HG02938 (cell line): Measurements from ENCODE around the gene CMIP.

Experiments used
- ATAC-seq: cut with Tn5 transposase; IDR thresholded peaks from one replicate; pipeline ENCODE4 v1.9.1; 2021; ENCODE audit warnings: mild to moderate bottlenecking, moderate library complexity; ENCODE audit not compliant: unreplicated experiment

The CMIP gene

DNA sequence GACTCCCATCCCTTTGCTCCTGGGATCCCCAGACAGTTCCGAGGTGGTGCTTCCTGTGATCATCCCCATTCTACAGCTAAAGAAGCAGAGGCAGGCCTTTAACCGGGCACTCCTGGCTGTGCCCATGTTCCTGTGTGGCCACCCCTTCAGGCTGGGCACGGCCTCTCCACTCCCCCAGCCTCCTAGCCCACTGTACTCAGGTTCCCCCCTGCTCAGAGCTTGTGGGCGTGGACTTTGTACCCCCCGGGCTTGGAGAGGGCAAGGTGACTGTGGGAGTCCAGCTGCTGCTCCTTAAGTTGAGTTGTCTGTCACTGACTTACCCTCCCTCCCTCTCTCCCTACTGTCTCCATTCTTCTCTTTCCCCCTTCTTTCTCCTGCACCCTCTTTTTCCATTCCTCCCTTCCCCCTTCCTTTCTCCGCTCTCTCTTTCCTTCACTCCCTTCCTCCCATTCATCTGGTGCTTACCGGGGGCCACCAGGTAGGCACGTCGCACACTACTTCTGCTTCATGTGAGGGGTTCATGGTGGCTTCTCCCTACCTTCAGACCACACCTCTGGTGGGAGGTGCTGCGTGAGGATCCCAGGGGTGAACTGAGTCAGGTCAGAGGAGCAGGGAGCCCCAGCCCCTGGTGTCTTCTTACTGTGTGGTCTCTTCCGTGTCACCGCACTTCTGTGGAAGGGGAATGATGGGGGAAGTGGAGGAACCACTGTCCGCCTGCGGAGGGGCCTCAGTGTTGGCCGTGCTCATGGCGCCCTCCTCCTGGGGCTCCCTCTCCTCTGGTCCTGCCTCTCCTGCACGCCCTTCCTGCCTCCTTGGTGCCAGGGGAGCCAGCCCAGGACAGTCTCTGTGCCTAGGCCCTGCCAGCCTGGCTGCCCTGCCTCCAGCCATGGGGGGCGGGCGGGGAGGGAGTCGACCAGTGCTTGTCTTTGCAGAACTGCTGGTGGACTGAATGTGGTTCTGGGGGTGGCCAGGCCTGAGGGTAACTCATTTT is 29.7 kb downstream of the CMIP start:
- ATAC-seq, result no peak

DNA sequence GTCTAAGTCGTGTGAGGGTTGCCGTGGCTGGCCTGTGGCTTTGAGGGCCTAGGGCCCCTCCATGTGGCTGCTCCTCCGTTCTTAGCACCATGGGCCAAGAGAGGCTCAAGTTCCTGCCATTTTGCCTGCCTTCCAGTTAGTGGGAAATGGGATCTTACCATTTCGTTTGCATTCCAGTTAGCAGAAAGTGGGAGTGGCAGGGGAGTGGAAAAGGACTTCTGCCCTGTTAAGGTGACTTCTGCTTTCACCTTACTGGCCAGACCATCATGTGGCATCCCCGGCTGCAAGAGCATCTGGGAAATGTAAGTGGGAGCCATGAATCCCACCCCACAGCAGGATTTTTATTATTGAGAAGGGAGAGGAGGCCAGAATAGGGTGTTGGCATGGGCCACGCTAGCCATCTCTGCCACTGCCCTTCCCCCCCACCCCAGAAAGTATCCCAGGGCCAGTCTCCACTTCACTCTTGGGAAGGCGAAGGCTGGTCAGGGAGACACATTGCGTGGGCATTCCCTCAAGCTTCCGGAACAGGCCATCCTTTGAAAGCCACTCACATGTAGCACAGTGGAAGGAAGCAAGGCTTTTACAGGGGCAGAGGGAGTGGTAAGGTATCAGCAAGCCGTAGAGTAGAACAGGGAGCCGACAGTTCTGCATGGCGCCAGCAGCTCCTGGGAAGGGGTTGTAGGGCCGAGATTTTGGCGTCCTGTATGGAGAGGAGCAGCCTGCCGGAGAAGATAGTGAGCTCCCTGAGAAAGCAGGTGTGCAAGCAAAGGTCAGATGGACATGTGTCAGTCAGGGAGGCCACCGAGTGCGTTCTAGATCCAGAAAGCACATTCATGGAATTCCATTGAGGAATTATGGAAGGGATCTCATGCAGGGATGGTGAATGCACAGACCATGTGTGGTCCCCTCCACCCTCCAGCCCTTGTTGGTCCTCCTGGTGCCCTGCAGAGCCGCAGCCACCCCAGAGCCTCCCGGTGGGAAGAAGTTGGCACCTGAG is 33.4 kb downstream of the CMIP start:
- ATAC-seq, result no peak

DNA sequence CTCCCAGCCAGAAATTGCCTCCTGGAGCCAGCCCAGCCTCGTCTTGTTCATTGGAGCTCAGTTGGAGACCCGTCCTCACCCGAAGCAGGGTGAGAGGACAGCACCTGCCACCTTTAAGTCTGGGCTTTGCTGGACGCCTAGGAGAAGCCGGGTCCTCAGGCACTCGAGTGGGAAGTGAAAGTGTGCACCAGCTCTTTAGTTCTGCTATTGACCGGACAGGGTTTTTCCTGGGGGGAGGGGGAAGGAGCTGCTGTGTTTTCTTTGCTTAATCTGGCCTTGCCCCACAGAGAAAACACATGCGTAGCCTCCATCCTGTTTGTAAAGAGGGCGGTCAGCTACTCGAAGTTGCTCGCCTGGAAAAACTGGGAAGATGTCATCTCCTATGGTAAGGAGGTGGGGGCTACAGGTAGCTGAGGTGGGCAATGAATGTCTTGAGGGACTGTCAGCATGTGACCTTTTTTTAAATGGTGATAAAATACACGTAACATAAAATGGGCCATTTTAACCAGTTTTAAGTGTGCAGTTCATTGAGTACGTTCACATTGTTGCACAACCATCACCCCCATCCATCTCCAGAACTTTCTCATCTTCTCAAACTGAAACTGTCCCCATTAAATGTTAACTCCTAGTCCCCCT is 34.4 kb downstream of the CMIP start:
- ATAC-seq, result peak; percentile 59

GRCh38 chr16:81480606-81481206 is 36.1 kb downstream of the CMIP start:
- no peak for ATAC-seq

GRCh38 chr16:81481207-81481821 is 36.7 kb downstream of the CMIP start:
- ATAC-seq, result peak; percentile 93

- no peak for ATAC-seq
Measured at GRCh38 chr16:81482329-81483063, 37.9 kb downstream of the CMIP start.

- ATAC-seq, result no peak
Measured at GRCh38 chr16:81483064-81483969, 38.7 kb downstream of the CMIP start.

- no peak for ATAC-seq
Measured at GRCh38 chr16:81483970-81484595, 39.5 kb downstream of the CMIP start.

DNA sequence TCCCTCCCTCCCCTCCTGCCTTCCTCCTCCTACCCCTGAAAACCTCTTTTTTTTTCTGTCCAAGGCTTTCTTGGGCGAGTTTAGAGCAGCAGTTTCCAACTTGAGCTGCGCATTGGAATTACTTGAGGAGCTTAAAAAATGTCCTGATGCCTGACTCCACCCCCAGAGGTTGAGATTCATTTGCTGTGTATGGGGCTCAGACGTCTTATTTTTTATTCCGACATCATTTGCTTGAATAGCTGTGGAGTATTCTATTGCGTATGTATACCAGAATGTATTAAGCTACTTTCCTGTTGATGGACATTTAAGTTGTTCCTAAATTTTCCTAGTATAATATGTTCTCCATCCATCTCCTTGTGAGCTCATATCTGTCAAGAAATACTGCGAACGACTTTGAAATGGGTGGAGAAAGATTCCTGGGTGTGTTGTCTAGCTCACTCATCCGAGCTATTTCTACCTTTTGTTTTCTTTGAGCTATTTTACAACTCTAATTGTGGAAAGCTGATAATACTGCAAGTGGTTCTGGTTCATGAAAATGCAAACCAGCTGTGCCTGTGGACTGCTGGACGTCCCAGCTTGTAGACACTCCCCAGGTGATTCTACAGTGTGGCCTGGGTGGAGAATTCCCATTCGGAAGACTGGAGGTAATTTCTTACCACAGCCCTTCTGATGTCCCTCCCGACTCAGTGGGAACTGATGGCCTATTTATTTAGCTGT is 40.5 kb downstream of the CMIP start:
- ATAC-seq, result no peak

DNA sequence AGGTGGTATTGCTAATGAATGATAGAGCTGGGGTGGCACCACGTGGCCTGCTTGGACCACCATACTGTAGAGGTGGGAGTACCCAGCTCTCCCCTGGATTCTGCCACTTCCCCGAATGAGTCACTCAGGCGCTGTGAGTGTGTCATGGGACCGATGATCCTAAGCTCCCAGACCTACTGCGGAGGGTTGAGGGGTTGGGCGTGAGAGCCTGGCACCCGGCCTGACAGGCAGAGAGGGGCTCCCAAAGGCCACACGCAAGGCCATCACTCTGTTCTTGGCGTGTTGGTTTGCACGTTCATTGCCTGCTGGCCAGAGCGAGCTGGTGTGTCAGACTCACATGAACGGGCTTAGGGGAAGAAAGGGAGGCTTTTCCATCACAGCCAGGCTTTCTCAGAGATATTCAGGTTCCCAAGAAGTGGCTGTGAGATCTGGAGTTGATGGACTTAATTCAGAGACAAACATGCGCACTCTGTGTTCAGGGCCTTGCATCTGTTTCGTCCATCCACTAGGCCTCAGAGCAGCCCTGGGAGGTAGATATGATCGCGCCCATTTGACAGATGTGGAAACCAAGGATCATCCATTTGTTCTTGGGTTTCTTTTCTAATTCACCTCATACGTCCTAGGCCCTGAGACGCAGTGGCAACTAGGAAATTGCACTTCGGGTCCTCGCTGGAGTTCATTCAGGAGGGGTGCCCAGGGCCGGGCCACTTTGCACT is 41.4 kb downstream of the CMIP start:
- ATAC-seq, result no peak

- ATAC-seq, result no peak
Measured at GRCh38 chr16:81486540-81487061, 42.0 kb downstream of the CMIP start.

DNA sequence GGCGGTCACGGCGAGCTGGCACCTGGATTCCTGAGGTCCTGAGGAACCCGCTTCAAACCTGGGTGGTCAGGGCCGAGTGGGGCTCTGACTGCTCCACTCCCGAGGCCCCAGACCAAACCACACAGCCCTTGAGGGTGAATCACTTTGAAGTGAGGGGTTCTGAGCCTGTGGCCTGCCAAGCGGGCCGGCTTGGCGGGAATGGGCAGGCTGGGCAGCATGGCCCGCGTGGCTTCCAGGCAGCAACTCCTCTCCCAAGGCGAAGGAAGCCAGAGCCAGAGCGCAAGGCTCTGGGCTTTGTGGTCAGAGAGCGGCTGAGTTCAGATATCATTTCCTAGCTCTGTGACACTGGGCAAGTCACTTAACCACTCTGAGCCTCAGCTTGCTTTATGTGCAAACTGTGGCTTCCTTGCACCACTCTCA is 42.7 kb downstream of the CMIP start:
- no peak for ATAC-seq

DNA sequence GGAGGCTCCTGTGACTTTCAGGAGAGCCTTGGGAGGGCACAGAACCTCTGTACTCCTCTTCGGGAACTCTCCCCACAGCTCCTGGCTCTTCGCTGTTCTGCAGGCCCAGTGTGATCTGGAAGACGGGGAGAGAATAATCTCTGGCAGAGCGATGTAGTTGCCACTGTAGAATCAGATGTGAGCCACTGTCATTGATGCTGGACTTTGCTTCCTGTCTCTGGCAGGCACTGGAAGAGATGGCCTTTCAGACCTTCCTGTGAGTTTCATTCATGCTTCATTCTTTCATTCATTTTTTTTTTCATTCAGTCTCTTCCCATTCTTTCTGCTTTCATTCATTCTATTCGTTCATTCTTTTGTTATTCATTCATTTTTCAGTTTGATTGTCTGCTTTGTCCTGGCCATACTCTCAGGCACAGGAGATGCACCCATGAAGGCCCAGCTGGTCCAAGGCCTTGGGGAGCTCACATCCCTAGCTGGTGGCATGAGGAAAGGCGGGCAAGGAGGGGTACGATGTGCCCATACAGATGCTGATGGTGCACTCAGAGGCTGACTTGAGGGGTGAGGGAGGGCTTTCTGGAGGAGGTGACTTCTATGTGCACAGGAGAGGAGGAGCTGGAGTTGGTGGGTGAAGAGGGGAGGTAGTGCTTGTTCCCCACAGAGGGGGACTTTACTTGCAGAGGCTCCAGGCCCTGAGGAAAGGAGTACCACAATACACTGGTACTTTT is 44.2 kb downstream of the CMIP start:
- ATAC-seq, result no peak

DNA sequence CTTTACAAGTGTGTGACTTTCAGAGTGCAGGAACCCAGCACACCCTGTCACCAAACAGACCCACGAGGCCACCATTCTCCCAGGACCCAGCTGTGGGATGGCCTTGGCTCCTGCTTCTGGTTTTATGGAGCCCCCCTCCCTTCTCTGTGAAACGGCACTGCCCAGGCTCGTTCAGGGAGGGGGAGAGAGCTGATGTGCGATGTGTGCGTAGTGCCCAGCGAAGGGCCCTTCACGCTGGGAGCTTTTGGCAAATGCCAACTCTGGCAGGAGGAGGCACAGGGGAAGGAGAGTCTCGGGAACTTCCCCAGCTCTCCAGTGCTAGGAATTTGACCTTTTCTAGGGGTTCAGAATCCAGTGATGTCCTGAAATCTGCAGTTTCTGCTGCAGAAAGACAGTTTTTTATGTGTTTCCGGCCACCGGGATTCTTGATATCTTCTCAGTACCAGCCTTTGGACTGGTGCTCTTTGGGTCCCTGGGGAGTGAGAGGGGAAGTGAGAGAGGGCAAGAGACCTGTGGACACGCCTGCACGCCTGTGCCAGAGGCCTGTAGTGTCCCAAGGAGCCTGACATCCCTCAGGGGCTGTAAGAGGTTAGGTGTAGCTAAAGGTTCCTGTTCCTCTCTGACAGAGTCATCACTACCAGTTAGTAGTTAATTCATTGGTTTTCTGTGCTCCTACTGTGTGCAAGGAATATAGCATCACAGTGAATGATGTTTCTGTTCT is 45.1 kb downstream of the CMIP start:
- ATAC-seq, result no peak

DNA sequence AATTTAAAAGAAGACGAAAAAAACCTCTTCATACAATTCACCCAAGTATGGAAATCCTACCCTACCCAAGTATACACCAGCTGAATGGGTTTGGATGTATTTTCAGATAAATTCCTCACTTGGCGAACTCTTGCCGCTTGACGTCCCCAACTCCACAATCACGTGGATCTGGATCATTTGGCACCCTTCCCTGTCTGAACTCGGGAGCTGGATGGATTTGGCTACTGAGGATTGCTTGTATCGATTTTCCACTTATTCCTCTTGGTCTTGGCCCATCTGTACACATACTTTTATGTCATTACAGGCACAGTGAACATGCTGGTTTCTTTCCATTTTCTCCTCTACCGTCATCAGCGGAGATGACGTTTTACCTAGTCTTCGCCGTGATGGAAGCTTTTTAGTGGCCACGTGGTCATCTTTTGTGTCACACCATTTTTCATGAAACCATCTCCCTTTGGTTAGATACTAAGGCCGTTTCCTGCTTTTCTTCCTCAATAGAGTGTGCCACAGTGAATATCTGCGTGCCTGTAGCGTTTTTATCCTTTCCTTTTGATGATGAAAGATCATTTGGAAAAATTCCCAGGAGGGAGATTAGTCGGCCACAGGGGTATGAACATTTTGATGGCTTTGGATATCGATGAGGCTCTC is 47.1 kb downstream of the CMIP start:
- ATAC-seq, result no peak
